Duodenal mucosa (tissue), 2 donors: Measurements from ENCODE around the gene MUC4.

Experiments
- H3K27ac ChIP-seq: one replicate; pipeline ENCODE4 v1.7.0; 2013; ENCODE audit warnings: low read depth, low read length
- H3K27me3 ChIP-seq, 2 donors: one replicate each; pipeline ENCODE4 v1.7.0; 2013; ENCODE audit warnings: low read length in 2 of 2, control low read depth in 1 of 2; ENCODE audit not compliant: insufficient read depth in 2 of 2, control insufficient read depth in 1 of 2
- H3K36me3 ChIP-seq, 2 donors: one replicate each; pipeline ENCODE4 v1.7.0; 2013; ENCODE audit warnings: low read length in 2 of 2, control low read depth in 1 of 2; ENCODE audit not compliant: insufficient read depth in 2 of 2, control insufficient read depth in 1 of 2
- H3K4me1 ChIP-seq, 2 donors: one replicate each; pipeline ENCODE4 v1.7.0; 2013; ENCODE audit warnings: low read length in 2 of 2, control low read depth in 1 of 2; ENCODE audit not compliant: insufficient read depth in 2 of 2, control insufficient read depth in 1 of 2
- H3K4me3 ChIP-seq, 2 donors: one replicate each; pipeline ENCODE4 v1.7.0; 2013; ENCODE audit warnings: low read length in 2 of 2, low read depth in 1 of 2
- H3K9ac ChIP-seq, 2 donors: one replicate each; pipeline ENCODE4 v1.7.0; 2013; ENCODE audit warnings: low read length in 2 of 2, low read depth in 1 of 2
- H3K9me3 ChIP-seq, 2 donors: one replicate each; pipeline ENCODE4 v1.7.0; 2013; ENCODE audit warnings: low read length in 2 of 2, control low read depth in 1 of 2; ENCODE audit not compliant: control insufficient read depth in 1 of 2

Gene MUC4

GRCh38 chr3:195701042-195701915 lies 110.5 kb downstream of the MUC4 start:
- Histone ChIP-seq H3K9me3 (no peaks in the 10 kb centered on the region), H3K4me1 (peaks cover 0 to 3% of the 10 kb centered on the region in 2 donors)

GRCh38 chr3:195700319-195700718 lies 111.4 kb downstream of the MUC4 start:
- H3K4me1 ChIP-seq, result peaks cover 0 to 2% of the 10 kb centered on the region in 2 donors
- H3K36me3 ChIP-seq, result peaks cover 0 to 30% of the 10 kb centered on the region in 2 donors
- H3K27ac ChIP-seq, result no peak overlapping the region
- no peaks in the 10 kb centered on the region for H3K9me3 ChIP-seq
- H3K4me3 ChIP-seq, result no peak overlapping the region
- H3K27me3 ChIP-seq, result no peaks in the 10 kb centered on the region
- H3K9ac ChIP-seq, result no peak overlapping the region

More at GRCh38 chr3:195701042-195701915, 110.5 kb downstream of the MUC4 start:
- Histone ChIP-seq H3K36me3 (peaks cover 0 to 29% of the 10 kb centered on the region in 2 donors), H3K27ac (no peak overlapping the region), H3K9ac (no peak overlapping the region), H3K27me3 (no peaks in the 10 kb centered on the region), H3K4me3 (no peak overlapping the region)

- Histone ChIP-seq H3K27me3 (no peaks in the 10 kb centered on the region), H3K4me3 (no peak overlapping the region), H3K9ac (no peak overlapping the region), H3K4me1 (no peaks in the 10 kb centered on the region), H3K36me3 (peaks cover 0 to 33% of the 10 kb centered on the region in 2 donors), H3K27ac (no peak overlapping the region), H3K9me3 (no peaks in the 10 kb centered on the region)
These were observed 111.9 kb downstream of the MUC4 start for GRCh38 chr3:195699860-195700259.

DNA sequence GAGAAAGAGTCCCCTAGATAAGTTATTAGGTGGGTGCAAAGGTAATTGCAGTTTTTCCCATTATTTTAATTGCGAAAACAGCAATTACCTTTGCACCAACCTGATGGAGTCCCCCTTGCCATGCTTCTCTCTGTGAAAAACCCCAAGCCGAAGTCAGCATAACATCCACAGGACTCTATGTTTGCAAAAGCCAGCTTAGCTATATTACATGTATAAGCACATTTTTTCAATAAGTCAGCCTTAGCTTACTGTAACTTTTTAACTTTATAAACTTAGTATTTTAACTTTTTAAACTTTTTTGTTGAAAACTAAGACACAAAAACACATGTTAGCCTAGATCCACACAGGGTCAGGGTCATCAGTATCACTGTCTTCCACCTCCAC lies 112.3 kb downstream of the MUC4 start:
- no peak overlapping the region for H3K9ac ChIP-seq
- H3K27me3 ChIP-seq, result no peaks in the 10 kb centered on the region
- H3K36me3 ChIP-seq, result peaks cover 4 to 38% of the 10 kb centered on the region in 2 donors

GRCh38 chr3:195698647-195699387 lies 112.9 kb downstream of the MUC4 start:
- Histone ChIP-seq H3K9ac (no peak overlapping the region), H3K4me1 (no peaks in the 10 kb centered on the region), H3K27me3 (no peaks in the 10 kb centered on the region), H3K27ac (no peak overlapping the region), H3K9me3 (no peaks in the 10 kb centered on the region), H3K4me3 (no peak overlapping the region), H3K36me3 (peaks cover 10 to 43% of the 10 kb centered on the region in 2 donors)

More for the DNA sequence above, 112.3 kb downstream of the MUC4 start:
- Histone ChIP-seq H3K9me3 (no peaks in the 10 kb centered on the region), H3K4me3 (no peak overlapping the region), H3K27ac (no peak overlapping the region), H3K4me1 (no peaks in the 10 kb centered on the region)

- H3K27ac ChIP-seq, result no peak overlapping the region
These were observed 113.4 kb downstream of the MUC4 start for GRCh38 chr3:195698325-195698646.

DNA sequence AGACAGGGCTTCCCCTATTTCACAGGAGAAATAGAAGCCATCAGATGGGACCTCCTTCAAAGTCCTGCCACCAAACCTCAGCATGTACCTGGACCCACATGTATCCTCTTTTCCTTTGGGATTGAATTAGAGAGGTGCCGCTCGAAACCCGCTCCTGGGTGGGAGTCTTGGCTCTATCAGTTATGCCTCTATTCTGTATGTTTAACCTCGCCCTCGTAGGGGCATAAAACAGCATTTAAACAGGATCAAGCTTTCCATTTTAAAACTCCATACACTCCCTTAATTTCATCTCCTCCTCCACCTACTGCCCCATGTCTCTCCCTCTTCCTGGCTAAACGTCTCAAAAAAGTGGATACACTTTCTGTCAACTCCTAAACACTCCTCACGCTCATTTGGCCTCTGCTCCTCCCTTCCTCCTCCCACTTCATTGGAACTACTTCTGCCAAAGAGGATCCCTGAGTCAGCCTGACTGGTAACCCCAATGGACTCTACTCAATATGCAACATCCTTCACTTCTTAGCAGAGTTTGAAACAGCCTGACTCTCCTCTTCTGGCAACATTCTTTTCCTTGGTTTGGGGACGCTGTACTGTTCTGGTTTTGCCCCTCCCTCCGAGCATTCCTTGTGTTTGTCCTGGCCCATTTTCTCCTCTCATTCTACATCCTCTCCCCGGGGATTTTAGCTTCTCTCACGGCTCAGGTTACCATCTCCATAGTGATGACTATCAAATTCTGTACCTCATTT lies 114.0 kb downstream of the MUC4 start:
- Histone ChIP-seq H3K27ac (no peak overlapping the region), H3K9me3 (no peaks in the 10 kb centered on the region), H3K4me3 (no peak overlapping the region), H3K36me3 (peaks cover 13 to 54% of the 10 kb centered on the region in 2 donors), H3K9ac (no peak overlapping the region), H3K4me1 (no peaks in the 10 kb centered on the region), H3K27me3 (no peaks in the 10 kb centered on the region)

More at GRCh38 chr3:195698325-195698646, 113.4 kb downstream of the MUC4 start:
- H3K4me1 ChIP-seq, result no peaks in the 10 kb centered on the region
- H3K36me3 ChIP-seq, result peaks cover 12 to 49% of the 10 kb centered on the region in 2 donors
- no peaks in the 10 kb centered on the region for H3K27me3 ChIP-seq
- H3K4me3 ChIP-seq, result no peak overlapping the region
- no peak overlapping the region for H3K9ac ChIP-seq
- no peaks in the 10 kb centered on the region for H3K9me3 ChIP-seq
